OCI-LY7 (cell line): ENCODE data around the gene PIK3R1. TPM values are rescaled to one million over a fixed set of nuclear protein-coding genes. Genes with fewer than 3 reads are reported as not detected.

Source experiments
- BruUV-seq: library from RNA; stranded (reverse); fragments of 400-500 nt; replicated peaks from 2 replicates; lab custom pipeline; 2021; lab: Mats Ljungman, UMichigan
- CTCF ChIA-PET: fragments of 300-600 bp; sonication (Branson Sonifier 250); formaldehyde crosslinking; loops from one replicate; lab custom pipeline; 2022; ENCODE audit warnings: antibody characterized with exemption; ENCODE audit not compliant: unreplicated experiment; lab: Charles Lee
- POLR2A ChIA-PET: fragments of 300-600 bp; sonication (Branson Sonifier 250); formaldehyde crosslinking; loops from one replicate; lab custom pipeline; 2022; ENCODE audit warnings: antibody characterized with exemption; lab: Charles Lee
- DNase-seq: peaks from one replicate; pipeline ENCODE4 v3.0.0-alpha.2; 2015; ENCODE audit warnings: low spot score
- H2AFZ ChIP-seq: fragments of 200-600 bp; sonication (generic), shearing (Covaris generic); 2 replicates; pipeline ENCODE4 v1.6.1; 2014; ENCODE audit warnings: mild to moderate bottlenecking, antibody characterized with exemption, low read length, moderate library complexity
- H3K27ac ChIP-seq: fragments of 200-600 bp; sonication (generic); 2 replicates; pipeline ENCODE4 v1.5.1; 2014; ENCODE audit warnings: mixed run types, low read depth, mild to moderate bottlenecking, moderate library complexity, low read length, inconsistent platforms; ENCODE audit not compliant: poor library complexity, severe bottlenecking
- H3K36me3 ChIP-seq: fragments of 200-600 bp; sonication (generic); 2 replicates; pipeline ENCODE4 v1.6.1; 2014; ENCODE audit warnings: mild to moderate bottlenecking, antibody characterized with exemption, low read length, moderate library complexity, mixed read lengths; ENCODE audit not compliant: insufficient read depth
- H3K4me1 ChIP-seq: fragments of 200-600 bp; sonication (generic); 2 replicates; pipeline ENCODE4 v1.5.1; 2014; ENCODE audit warnings: mild to moderate bottlenecking, low read length; ENCODE audit not compliant: insufficient read depth, poor library complexity, severe bottlenecking
- H3K4me2 ChIP-seq: fragments of 200-600 bp; sonication (generic); 2 replicates; pipeline ENCODE4 v1.6.1; 2014; ENCODE audit warnings: mild to moderate bottlenecking, low read length
- H3K4me3 ChIP-seq: fragments of 200-600 bp; sonication (generic); 2 replicates; pipeline ENCODE4 v1.5.1; 2014; ENCODE audit warnings: mild to moderate bottlenecking, low read depth, low read length; ENCODE audit not compliant: poor library complexity, severe bottlenecking
- H3K79me2 ChIP-seq: fragments of 200-600 bp; sonication (generic); 2 replicates; pipeline ENCODE4 v1.6.1; 2016; ENCODE audit warnings: low read depth, mild to moderate bottlenecking, low read length, moderate library complexity, mixed read lengths; ENCODE audit not compliant: insufficient read depth
- H3K9me2 ChIP-seq: fragments of 200-600 bp; sonication (generic); 2 replicates; pipeline ENCODE4 v1.6.1; 2016; ENCODE audit warnings: mild to moderate bottlenecking, low read length, mixed read lengths; ENCODE audit not compliant: insufficient read depth
- H3K9me3 ChIP-seq: fragments of 200-600 bp; sonication (generic); 2 replicates; pipeline ENCODE4 v1.6.1; 2014; ENCODE audit warnings: mild to moderate bottlenecking, mixed run types, low read length, mixed read lengths
- H4K20me1 ChIP-seq: fragments of 200-600 bp; sonication (generic); 2 replicates; pipeline ENCODE4 v1.6.1; 2014; ENCODE audit warnings: mild to moderate bottlenecking, antibody characterized with exemption, low read length, moderate library complexity, mixed read lengths; ENCODE audit not compliant: insufficient read depth
- CTCF ChIP-seq: fragments of 200-600 bp; sonication (generic); conservative IDR thresholded peaks from 2 replicates; pipeline ENCODE4 v1.5.1; 2014; ENCODE audit warnings: mild to moderate bottlenecking, antibody characterized with exemption, low read length, moderate library complexity, mixed read lengths
- EZH2phosphoT487 ChIP-seq: fragments of 200-600 bp; sonication (generic); IDR thresholded peaks from 2 replicates; pipeline ENCODE4 v1.6.1; 2018; ENCODE audit warnings: low read depth, borderline replicate concordance, mild to moderate bottlenecking, mixed run types, antibody characterized with exemption, low read length, moderate library complexity, mixed read lengths
- intact Hi-C: fragments of 100-400 bp; cut with micrococcal nuclease; formaldehyde crosslinking; loops from one replicate; pipeline ENCODE4 v1.10.0; 2022; ENCODE audit not compliant: unreplicated experiment
- total RNA-seq, 2 experiments: library from RNA; depleted of rRNA in 1 of 2; stranded (reverse); fragments of >200 nt in 1 of 2; shearing (Covaris generic) in 1 of 2; gene quantifications; 2 replicates each; pipeline ENCODE4 v1.2.3, GENCODE V29; 2014 to 2022

Gene PIK3R1
- total RNA-seq, 2 experiments from 2014 or later = 15.8 to 43.4 TPM

DNA sequence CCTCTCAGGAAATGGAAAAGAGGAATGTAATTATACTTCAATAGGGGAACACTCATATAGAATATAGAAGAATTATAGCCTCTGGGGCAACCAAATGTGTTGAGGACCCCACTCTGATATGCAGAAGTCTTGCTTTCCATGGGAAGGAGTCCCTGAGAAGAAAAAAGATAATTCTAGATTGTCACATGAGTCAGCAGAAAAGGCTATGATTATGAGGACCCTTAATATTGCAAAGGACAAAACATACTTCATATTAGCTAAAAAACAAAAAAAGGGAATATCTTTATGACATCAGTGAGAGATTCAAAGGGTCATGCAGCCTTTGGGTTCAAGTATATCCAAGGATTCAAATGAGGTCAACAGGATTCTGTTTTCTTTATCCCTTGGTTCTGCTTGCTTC lies 119.5 kb downstream of the PIK3R1 start:
- ChIA-PET CTCF (no interaction called here), POLR2A (no interaction called here)
- Histone ChIP-seq H3K4me2 (no peak overlapping the region), H3K79me2 (no peaks in the 10 kb centered on the region), H3K36me3 (no peaks in the 10 kb centered on the region), H3K4me1 (peaks cover 4% of the 10 kb centered on the region), H3K9me2 (no peaks in the 10 kb centered on the region), H3K4me3 (no peak overlapping the region), H4K20me1 (no peaks in the 10 kb centered on the region), H3K9me3 (no peaks in the 10 kb centered on the region), H2AFZ (no peak overlapping the region), H3K27ac (no peak overlapping the region)
- intact Hi-C loops = no loop called here
- DNase-seq = no peak
- no TSS peak for BruUV-seq
- TF ChIP-seq CTCF = no peak
- TF ChIP-seq EZH2phosphoT487 = no peak

DNA sequence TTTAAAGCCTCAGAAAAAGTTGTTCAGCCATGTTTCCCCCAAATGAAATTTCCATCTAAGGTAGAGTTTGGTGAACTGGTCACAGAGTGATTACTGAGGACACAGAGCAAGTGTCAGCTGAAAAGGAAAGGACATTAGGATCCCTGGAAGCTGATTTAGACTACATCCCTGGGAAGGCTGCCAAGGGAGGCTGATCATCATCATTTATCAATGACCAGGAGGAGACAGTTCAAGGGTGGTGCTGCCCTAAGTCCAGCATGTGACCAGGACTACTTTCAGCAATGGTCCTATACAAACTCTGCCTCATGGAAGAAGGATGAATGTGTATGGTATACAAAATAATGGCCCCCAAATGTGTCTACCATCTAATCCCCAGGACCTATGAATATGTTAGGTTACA lies 120.6 kb downstream of the PIK3R1 start:
- DNase-seq = no peak
- intact Hi-C loops = no loop called here
- CTCF ChIA-PET = no interaction called here
- Histone ChIP-seq H3K9me2 (no peaks in the 10 kb centered on the region), H3K4me3 (no peak overlapping the region), H3K36me3 (no peaks in the 10 kb centered on the region), H3K27ac (no peak overlapping the region), H3K79me2 (no peaks in the 10 kb centered on the region), H3K4me1 (peaks cover 4% of the 10 kb centered on the region), H3K4me2 (no peak overlapping the region), H3K9me3 (no peaks in the 10 kb centered on the region), H4K20me1 (no peaks in the 10 kb centered on the region), H2AFZ (no peak overlapping the region)
- POLR2A ChIA-PET = no interaction called here
- no peak for TF ChIP-seq CTCF
- TF ChIP-seq EZH2phosphoT487 = no peak
- no TSS peak for BruUV-seq

DNA sequence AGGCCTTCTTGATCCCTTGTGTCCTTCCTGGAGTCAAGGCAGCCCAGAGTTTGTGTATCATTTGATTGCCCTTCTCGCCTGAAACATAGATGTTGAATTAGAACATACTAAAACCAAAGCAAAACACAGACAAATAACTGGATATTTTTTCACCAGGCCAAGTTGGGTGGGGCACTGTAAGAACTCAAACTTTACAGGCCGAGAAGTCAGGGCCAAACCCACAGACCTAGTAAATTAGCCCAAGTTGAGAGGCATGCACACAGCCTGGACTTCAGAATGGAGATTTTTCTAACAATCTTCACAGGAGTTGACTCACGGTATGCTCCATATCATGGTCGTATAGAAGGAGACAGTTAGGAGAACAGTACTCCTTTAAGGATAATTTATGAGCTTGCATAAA lies 121.7 kb downstream of the PIK3R1 start:
- ChIA-PET POLR2A (no interaction called here), CTCF (no interaction called here)
- Histone ChIP-seq H3K36me3 (no peaks in the 10 kb centered on the region), H3K79me2 (no peaks in the 10 kb centered on the region), H2AFZ (no peak overlapping the region), H3K9me3 (no peaks in the 10 kb centered on the region), H3K4me1 (no peaks in the 10 kb centered on the region), H4K20me1 (no peaks in the 10 kb centered on the region), H3K4me2 (no peak overlapping the region), H3K9me2 (no peaks in the 10 kb centered on the region), H3K4me3 (no peak overlapping the region), H3K27ac (no peak overlapping the region)
- TF ChIP-seq EZH2phosphoT487 = no peak
- no peak for TF ChIP-seq CTCF
- DNase-seq = no peak
- no TSS peak for BruUV-seq
- intact Hi-C loops = no loop called here
